Peyer's patch (tissue), 4 donors: ENCODE data around the gene CLEC16A. TPM values are rescaled to one million over a fixed set of nuclear protein-coding genes. Genes with fewer than 3 reads are reported as not detected.

Experiments used
- DNase-seq, 3 donors: peaks; one replicate each; pipeline ENCODE4 v3.0.0-alpha.2; 2017 to 2019
- H3K27ac ChIP-seq, 4 donors: fragments of 200-600 bp; sonication (generic); one replicate each; pipeline ENCODE4 v1.5.1; 2016 to 2019
- H3K27me3 ChIP-seq, 2 donors: fragments of 200-600 bp; sonication (generic); one replicate each; pipeline ENCODE4 v1.5.1; 2019
- H3K36me3 ChIP-seq, 3 donors: fragments of 200-600 bp; sonication (generic); one replicate each; pipeline ENCODE4 v1.5.1; 2016 to 2019
- H3K4me1 ChIP-seq, 4 donors: fragments of 200-600 bp; sonication (generic); one replicate each; pipeline ENCODE4 v1.5.1; 2016 to 2019
- H3K4me3 ChIP-seq, 4 donors: fragments of 200-600 bp; sonication (generic); 1 replicate in 3 of 4; 2 replicates in 1 of 4; pipeline ENCODE4 v1.5.1; 2016 to 2019; ENCODE audit warnings: mild to moderate bottlenecking in 1 of 4
- H3K9me3 ChIP-seq, 4 donors: fragments of 200-600 bp; sonication (generic); one replicate each; pipeline ENCODE4 v1.5.1; 2016 to 2019; ENCODE audit warnings: mild to moderate bottlenecking in 1 of 4
- POLR2A ChIP-seq, 2 donors: fragments of 450-650 bp; IDR thresholded peaks; one replicate each; pipeline ENCODE4 v1.5.1; 2017; ENCODE audit warnings: antibody characterized with exemption in 2 of 2, mild to moderate bottlenecking in 2 of 2, moderate library complexity in 2 of 2
- total RNA-seq, 4 donors: library from RNA; depleted of rRNA; stranded (reverse); fragments of >200 nt; gene quantifications; one replicate each; pipeline ENCODE4 v1.1.0, GENCODE V29; 2016
- TF ChIP-seq, protein P1 (sequence below), 6 experiments: fragments of 450-650 bp in 4 of 6; fragments of 200-600 bp in 2 of 6; sonication (generic) in 1 of 6; IDR thresholded peaks; one replicate each; pipeline ENCODE4 v1.5.1; 2017 to 2019; ENCODE audit warnings: antibody characterized with exemption in 6 of 6, mild to moderate bottlenecking in 3 of 6, moderate library complexity in 1 of 6

Gene CLEC16A
- total RNA-seq, 4 donors from 2014 or later = 37.8 to 139 (median 64.3) TPM

DNA sequence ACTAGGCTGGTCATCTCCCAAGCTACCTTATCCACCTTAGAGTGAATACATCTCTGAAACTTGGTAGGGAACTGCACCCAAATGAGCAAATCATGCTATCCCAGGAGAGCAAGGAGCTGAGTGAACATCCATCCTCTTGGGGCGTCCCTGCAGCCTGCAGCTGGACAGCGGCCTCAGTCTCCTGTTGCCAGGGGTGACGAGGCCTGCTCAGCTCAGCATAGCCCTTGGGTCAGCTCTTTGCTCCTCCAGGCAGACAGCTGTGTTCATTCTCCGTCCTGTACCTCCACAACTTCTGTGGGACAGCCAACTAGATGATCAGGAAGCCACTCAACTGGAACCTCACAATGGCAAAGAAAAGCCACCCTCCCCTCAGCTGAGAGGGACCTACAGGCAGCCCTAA is 199.8 kb downstream of the CLEC16A start:
- TF ChIP-seq, protein P1, sequence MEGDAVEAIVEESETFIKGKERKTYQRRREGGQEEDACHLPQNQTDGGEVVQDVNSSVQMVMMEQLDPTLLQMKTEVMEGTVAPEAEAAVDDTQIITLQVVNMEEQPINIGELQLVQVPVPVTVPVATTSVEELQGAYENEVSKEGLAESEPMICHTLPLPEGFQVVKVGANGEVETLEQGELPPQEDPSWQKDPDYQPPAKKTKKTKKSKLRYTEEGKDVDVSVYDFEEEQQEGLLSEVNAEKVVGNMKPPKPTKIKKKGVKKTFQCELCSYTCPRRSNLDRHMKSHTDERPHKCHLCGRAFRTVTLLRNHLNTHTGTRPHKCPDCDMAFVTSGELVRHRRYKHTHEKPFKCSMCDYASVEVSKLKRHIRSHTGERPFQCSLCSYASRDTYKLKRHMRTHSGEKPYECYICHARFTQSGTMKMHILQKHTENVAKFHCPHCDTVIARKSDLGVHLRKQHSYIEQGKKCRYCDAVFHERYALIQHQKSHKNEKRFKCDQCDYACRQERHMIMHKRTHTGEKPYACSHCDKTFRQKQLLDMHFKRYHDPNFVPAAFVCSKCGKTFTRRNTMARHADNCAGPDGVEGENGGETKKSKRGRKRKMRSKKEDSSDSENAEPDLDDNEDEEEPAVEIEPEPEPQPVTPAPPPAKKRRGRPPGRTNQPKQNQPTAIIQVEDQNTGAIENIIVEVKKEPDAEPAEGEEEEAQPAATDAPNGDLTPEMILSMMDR (IDR thresholded peaks at IDR 0.05) = no peak
- TF ChIP-seq POLR2A (IDR thresholded peaks at IDR 0.05) = no peak
- peak in 1 of 3 donors; percentile 28 for DNase-seq

DNA sequence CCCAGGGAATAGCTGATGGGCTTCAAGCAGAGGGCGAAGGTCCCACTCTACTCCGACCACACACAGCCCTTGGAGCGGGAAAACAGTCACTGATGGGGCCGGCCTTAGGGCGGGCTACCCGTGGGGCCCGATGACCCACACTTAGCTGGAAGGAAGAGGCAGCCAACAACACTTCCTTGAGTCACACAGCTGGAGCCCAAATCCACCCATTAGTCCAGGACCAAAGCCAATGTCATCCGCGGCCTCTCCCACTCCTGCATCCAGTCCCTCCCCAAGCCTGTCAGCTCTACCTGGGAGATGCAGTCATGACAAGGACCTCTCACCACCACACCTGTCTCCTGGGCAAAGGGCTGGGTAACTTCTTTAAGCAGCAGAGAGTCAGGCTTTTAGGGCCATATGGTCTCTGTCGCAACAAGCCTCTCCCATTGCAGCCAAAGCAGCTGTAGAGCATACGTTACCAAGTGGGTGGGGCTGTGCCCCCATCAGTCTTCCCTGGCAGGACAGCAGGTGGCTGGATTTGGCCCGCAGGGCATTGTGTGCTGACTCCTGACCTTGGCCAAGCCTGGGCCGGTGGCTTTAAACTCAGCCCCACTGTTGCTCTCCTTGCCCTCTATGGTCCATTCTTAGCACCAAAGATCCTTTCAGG is 200.9 kb downstream of the CLEC16A start:
- H3K9me3 ChIP-seq = no peaks in the 10 kb centered on the region
- TF ChIP-seq, protein P1 (IDR thresholded peaks at IDR 0.05) = no peak
- no peak for TF ChIP-seq POLR2A (IDR thresholded peaks at IDR 0.05)
- peak overlapping the region in 1 of 4 donors; percentile 35 for H3K27ac ChIP-seq

More for the DNA sequence above, 199.8 kb downstream of the CLEC16A start:
- no peaks in the 10 kb centered on the region for H3K36me3 ChIP-seq
- no peak overlapping the region for H3K27ac ChIP-seq
- no peak overlapping the region for H3K4me3 ChIP-seq
- no peaks in the 10 kb centered on the region for H3K27me3 ChIP-seq
- no peaks in the 10 kb centered on the region for H3K9me3 ChIP-seq
- peaks cover 0 to 9% (median 0%) of the 10 kb centered on the region in 4 donors for H3K4me1 ChIP-seq

DNA sequence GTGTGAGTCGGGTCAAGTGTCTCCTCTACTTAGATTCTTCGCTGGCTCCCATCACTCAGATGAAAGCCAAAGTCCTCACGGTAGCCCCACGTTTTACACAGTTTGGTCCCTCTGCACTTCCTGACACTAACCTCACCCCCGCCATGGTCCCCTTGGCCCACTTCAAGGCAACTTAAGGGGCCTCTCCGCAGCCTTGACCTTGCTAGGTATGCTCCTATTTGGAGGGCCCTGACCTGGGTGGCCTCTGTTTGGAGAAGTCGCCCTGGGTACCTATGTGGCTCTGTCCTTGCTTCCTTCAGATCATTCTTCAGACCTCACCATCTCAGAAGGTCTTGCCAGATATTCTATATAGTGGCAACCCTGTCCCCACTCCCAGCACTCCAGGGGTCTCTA is 201.5 kb downstream of the CLEC16A start:
- DNase-seq = peak in 1 of 3 donors; percentile 14
- H3K36me3 ChIP-seq = no peaks in the 10 kb centered on the region
- H3K27me3 ChIP-seq = no peaks in the 10 kb centered on the region
- H3K4me3 ChIP-seq = no peak overlapping the region
- H3K4me1 ChIP-seq = no peaks in the 10 kb centered on the region
- no peak overlapping the region for H3K27ac ChIP-seq
- no peaks in the 10 kb centered on the region for H3K9me3 ChIP-seq
- TF ChIP-seq POLR2A (IDR thresholded peaks at IDR 0.05) = no peak
- TF ChIP-seq, protein P1 (IDR thresholded peaks at IDR 0.05) = no peak

More for the DNA sequence above, 200.9 kb downstream of the CLEC16A start:
- DNase-seq = peak in 1 of 3 donors; percentile 48
- H3K4me1 ChIP-seq = no peaks in the 10 kb centered on the region
- no peaks in the 10 kb centered on the region for H3K36me3 ChIP-seq
- no peak overlapping the region for H3K4me3 ChIP-seq
- H3K27me3 ChIP-seq = no peaks in the 10 kb centered on the region

DNA sequence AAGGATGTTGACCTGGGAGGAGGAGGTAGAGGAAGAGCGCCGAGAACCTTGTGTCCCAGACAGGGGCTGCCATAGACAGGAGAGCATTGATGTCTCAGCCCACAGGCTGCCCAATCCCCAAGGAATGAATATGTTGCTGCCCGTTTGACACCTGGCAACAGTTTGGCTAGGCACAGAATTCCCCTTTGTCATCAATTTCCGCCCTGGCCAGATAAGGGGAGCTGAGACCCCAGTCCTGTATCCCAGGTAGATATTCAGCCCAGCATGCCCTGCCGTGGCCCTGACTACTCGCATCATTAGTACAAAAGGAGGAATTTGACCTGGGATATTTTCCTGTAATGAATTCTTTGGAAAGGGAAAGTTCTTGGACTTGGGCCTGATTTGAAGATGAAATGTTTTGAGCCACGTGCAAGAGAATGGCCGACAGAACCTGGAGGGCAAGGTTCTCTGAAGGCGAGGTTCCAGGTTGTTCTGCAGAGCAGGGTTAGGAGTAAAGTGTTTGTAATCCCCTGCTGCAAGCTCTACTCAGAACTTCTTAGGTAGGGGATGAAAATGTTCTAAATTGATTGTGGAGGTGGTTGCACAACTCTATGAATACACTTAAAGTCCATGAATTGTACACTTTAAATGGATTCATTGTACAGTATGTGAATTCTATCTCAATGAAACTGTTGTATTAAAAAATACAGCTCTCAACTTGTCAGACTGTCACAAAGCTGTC is 202.8 kb downstream of the CLEC16A start:
- Histone ChIP-seq H3K36me3 (no peaks in the 10 kb centered on the region), H3K4me3 (no peak overlapping the region), H3K9me3 (no peaks in the 10 kb centered on the region), H3K4me1 (no peaks in the 10 kb centered on the region), H3K27me3 (no peaks in the 10 kb centered on the region), H3K27ac (no peak overlapping the region)
- TF ChIP-seq, protein P1 (IDR thresholded peaks at IDR 0.05) = no peak
- no peak for TF ChIP-seq POLR2A (IDR thresholded peaks at IDR 0.05)
- peak in 1 of 3 donors; percentile 52 for DNase-seq

DNA sequence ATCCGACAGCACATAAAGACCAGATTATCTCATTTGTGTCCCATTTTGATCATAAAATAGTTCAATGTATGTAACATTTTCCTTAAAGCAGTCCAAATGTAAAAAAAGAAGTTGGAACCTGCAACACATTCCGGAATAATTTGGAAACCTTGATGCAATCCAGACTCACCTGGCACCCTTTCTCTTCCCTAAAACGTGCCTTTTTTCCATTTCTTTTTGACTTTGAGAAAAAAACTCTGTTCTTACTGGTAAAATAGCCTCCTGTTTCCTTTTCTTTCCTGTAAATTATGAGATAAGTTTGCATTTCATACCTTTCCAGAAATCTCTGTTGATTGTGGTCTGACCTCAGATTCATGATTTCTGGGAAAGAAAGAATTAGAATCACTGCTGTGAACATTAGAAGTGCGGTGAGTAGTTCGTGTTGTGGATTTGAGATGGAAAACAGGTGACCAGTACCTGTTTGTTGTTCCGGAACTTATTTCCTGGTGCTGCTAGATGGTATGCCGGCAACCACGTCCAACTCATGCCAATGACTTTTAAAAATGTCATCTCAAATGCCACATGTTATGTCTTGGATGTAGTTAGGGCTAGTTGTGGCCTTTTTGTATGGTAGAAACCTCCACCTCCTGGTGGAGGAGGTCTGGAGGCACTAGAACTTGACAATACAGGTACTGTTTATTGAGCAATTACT is 203.5 kb downstream of the CLEC16A start:
- H3K27ac ChIP-seq = no peak overlapping the region

More for the DNA sequence above, 203.5 kb downstream of the CLEC16A start:
- Histone ChIP-seq H3K9me3 (no peaks in the 10 kb centered on the region), H3K36me3 (no peaks in the 10 kb centered on the region), H3K4me1 (no peaks in the 10 kb centered on the region), H3K27me3 (no peaks in the 10 kb centered on the region), H3K4me3 (no peak overlapping the region)
- DNase-seq = no peak
- no peak for TF ChIP-seq POLR2A (IDR thresholded peaks at IDR 0.05)
- TF ChIP-seq, protein P1 (IDR thresholded peaks at IDR 0.05) = no peak
